HK-2 (cell line): ENCODE measurements around the gene FEM1C.

ENCODE experiments used
- DNase-seq: peaks from one replicate; pipeline ENCODE4 v3.0.0-alpha.2; 2018; ENCODE audit not compliant: unreplicated experiment

The FEM1C gene

DNA sequence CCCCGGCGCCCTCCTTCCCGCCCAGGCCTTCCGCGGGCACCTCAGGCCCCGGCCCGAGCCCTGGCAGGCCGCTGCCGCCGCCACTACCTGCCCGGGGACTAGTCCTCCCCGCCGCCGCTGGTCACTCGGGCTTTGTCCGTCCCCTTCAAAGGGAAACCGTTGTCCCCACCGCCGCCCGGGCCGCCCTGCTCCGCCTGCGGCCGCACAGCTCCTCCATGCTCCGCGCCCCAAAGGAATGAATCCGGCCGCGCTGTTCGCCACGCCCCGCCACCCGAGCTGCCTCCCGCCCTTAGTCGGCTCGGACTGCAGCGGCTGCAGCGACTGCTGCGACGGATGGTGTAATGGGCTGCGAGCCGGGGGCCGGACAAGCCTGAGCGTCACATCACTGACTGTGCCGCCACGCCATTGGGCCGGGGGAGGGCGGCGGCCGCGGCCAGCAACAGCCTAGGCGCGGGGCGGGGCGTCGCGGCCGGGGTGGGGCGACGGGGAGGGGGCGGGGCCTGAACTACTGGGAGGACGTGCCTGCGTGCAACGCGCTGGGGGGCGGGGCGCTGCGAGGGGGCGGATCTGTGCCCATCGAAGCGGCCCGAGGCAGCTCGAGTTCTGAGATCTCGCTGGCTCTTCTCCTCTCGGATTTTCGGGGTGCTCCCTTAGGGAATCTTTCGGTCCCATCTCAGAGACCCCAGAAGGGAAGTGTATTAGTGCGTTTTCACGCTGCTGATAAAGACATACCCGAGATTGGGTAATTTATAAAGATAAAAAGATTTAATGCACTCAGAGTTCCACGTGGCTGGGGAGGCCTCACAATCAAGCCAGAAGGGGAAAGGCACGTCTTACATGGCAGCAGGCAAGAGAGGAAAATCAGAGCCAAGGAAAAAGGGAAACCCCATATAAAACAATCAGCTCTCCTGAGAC, at the start of gene FEM1C:
Gene FEM1C (minus strand): TSS at position 340 of the 915 bp plus-strand sequence. CDS start 1,282 bp downstream, outside the sequence.
- peak; percentile 96 for DNase-seq

- no peak for DNase-seq
These were observed 44.5 kb upstream of the FEM1C start for GRCh38 chr5:115589043-115589442.

- DNase-seq = no peak
These were observed 44.1 kb upstream of the FEM1C start for GRCh38 chr5:115588640-115589039.

GRCh38 chr5:115586525-115587146, 42.1 kb upstream of the FEM1C start:
- no peak for DNase-seq

DNA sequence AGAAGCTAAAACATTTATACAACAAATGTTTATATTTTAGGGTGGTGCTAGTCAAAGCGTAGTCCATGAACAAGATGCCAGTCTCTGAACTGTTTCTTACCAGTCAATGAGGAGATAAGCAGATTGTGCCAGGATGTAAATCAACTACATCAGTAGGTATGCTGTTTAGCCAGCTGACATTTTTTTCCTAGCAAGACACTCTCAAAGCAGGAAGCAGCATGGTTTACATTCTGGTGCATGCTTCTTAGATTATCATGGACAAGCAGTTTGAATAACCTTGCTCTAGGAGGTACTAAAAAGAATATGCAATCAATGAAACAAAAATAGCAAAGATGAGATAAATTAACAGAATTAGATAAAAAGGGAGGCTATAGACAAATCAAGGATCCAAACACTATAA, 40.7 kb upstream of the FEM1C start:
- no peak for DNase-seq

DNA sequence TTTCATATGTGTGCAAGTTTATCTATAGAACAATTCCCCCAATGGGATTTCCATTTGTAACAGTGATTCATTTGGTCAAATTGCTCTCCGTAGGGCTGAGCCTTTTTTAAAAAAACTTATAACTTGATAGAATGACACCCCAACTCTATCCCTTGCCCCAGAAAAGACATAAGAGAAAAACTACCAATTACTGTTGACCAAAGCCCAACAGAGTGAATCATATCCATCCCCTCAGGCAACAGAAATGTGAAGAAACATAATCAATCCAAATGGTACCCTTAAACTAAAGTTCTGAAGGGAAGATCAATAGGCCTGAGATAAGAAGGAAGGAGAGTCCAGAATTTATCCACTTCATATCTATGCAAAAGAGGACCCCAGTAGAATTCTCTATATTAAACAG, 39.9 kb upstream of the FEM1C start:
- no peak for DNase-seq

- peak; percentile 28 for DNase-seq
These were observed 38.9 kb upstream of the FEM1C start for GRCh38 chr5:115583474-115583873.

- DNase-seq = no peak
These were observed 36.4 kb upstream of the FEM1C start for GRCh38 chr5:115580941-115581340.

DNA sequence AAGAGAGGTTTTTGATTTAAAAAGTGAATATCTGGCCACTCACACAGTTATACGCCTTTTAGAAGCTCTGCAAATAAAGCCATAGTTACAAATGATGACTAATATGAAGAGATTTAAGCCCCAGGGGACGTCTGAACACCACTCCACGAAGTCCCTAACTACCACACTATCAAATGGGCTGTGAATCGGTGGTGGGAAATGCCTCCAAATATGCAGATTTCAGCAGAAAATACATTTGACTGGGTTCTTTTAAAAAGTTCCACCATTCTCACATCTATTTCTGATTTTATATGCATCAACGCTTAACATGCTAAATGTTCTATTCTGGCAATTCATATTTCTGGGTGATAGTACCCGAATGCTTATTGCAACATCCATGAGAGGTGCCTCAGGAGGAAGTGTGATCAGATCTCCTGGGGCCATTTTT, 35.2 kb upstream of the FEM1C start:
- no peak for DNase-seq

DNA sequence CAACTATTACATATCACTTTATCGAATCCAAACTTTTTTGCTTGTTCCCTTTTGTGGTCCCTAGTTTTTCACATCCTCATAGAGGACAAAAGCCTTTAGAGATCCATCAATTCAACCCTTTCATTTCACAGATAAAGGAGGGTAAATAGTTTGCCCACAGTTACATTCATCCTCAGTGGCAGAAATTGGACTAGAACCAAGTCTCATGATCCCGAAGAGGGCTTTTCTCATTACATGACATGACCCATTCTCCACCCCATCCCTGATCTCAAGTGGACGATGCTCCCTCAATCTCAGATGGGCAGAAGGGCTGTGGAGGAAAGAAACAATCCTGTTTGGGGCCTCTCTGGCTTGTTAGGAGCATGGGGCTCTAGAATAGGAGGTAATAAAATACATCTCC, 34.6 kb upstream of the FEM1C start:
- DNase-seq = no peak

- no peak for DNase-seq
These were observed 34.1 kb upstream of the FEM1C start for GRCh38 chr5:115578657-115579056.

DNA sequence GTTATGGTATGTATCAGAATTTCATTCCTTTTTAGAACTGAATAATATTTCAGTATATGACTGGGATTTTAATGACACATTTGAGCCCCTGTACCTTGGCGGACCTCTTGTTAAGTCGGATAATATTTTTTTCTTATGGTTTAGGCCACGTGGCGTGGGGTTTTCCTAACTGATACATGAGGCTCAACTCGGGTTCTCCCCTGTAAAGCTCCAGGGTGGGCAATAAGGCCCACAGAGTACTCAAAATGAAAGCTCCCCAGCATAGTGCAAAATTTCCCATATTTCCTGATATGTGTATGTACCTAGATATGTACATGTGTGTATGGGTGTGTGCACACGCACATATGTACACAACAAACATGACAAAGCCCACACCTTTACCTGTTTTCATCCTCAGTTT, 33.2 kb upstream of the FEM1C start:
- no peak for DNase-seq

DNA sequence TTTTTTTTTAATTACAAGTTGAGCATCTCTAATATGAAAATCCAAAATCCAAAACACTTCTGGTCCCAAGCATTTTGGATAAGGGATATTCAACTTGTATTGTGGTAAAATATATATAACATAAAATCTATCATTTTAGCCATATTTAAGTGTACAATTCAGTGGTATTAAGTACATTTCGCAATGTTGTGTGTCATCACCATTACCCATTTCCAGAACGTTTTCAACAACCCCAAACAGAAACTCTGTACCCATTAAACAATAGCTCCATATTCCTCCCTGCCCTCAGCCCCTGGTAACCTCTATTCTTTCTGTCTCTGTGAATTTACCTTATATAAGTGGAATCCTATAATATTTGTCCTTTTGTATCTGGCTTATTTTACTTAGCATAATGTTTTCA, 32.8 kb upstream of the FEM1C start:
- no peak for DNase-seq

DNA sequence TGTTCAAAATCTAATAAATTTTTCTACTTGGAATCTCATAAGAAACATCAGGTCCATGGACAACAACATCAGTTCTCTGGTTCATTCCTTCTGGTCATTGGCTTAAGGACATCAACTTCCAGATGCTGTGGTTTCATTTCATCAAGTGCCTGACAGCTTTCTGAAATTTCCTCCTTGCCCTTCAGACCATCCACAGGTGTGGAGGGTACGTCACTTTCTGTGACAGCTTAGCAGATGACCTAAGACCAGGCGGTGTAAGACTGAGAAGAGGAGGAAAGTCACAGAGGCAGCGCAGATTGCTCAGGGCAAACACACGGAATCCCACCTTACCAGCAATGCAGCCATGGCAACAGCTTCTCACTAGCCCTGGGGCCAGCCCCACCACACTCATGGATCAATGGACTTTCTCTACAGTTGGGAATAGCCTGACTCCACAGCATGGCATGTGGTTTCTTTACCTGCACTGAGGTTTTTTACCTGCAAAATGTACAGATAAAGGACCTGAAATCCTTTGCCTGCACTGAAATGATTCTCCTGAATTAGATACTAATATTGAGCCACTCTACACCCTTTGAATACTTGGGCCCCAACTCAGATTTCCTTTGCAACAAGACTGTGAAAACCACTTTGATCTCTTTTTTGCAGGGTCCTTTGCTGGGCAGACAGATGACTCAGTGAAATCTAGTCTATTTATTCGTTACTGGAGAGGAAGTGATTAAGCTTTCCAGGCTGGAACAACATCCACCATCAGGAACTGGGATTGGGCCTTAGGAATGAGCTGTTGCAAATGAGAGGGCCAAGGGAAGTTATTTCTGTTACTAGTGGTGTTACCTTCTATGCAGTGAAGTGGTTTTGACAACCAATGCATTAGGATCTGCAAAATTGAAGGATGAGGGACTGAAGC, 30.8 kb upstream of the FEM1C start:
- peak; percentile 15 for DNase-seq

GRCh38 chr5:115573133-115573532, 28.6 kb upstream of the FEM1C start:
- DNase-seq = no peak

- DNase-seq = no peak
These were observed 26.9 kb upstream of the FEM1C start for GRCh38 chr5:115571441-115571878.

DNA sequence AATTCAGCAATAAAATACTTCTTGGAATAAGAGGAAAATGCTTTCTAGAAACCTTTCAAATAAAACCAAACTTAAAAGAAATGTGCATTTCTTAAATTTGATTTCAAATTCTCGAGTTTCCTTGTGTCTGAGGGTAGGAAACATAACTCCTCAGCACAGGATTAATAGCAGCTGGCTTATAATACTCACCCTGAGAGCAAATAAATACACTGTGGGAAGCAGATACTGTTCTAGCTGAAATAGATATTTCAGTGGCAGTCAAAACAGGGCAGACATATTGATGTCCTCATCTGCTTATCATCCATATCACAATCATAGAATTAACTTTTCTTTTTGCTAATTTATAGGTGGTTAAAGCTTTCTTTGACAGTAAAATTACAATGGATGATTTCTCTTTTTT, 24.1 kb upstream of the FEM1C start:
- no peak for DNase-seq

DNA sequence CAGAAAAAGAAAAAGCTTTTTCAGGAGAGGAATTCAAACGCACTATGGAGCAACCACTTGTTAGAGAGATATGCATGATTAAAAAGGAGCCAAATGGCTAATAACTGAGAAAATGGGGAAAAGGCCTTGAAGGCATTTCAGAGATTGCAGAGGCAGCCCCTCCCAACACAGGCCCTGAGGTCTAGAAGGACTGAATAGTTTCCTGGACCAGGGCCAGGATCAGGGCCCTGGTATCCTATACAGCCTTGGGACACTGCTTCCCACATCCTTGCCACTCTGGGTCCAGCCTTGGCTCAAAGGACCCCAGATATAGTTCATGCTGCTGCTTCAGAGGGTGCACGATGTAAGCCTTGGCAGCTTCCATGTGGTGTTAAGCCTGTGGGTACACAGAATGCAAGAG, 20.7 kb upstream of the FEM1C start:
- no peak for DNase-seq

- DNase-seq = no peak
These were observed 16.6 kb upstream of the FEM1C start for GRCh38 chr5:115561176-115561575.

GRCh38 chr5:115559524-115559923, 14.9 kb upstream of the FEM1C start:
- DNase-seq = no peak

GRCh38 chr5:115558388-115558956, 13.9 kb upstream of the FEM1C start:
- no peak for DNase-seq
